HepG2 (cell line): ENCODE results near the gene NT5DC4. TPM values are rescaled to one million over a fixed set of nuclear protein-coding genes. Genes with fewer than 3 reads are reported as not detected.

ENCODE experiments used
- ATAC-seq: fragments of 200-7000 bp; cut with Tn5 transposase; 3 replicates; pipeline ENCODE4 v1.9.1; 2020; ENCODE audit warnings: mild to moderate bottlenecking, moderate library complexity
- BruUV-seq: library from RNA; stranded (reverse); fragments of 400-500 nt; replicated peaks from 2 replicates; lab custom pipeline; 2021; lab: Mats Ljungman, UMichigan
- CTCF ChIA-PET: fragments of 300-600 bp; formaldehyde crosslinking; extraction: SDS; loops from one replicate; lab custom pipeline; 2021; ENCODE audit warnings: low total read pairs, inconsistent platforms, low intra/inter-chr PET ratio; lab: Yijun Ruan, JAX
- POLR2A ChIA-PET: fragments of 350-600 bp; sonication (Branson Sonifier 250); formaldehyde crosslinking; loops from one replicate; lab custom pipeline; 2020; ENCODE audit warnings: antibody characterized with exemption, inconsistent platforms; lab: Yijun Ruan, JAX
- DNase-seq: peaks from one replicate; pipeline ENCODE4 v3.0.0-alpha.2; 2015; ENCODE audit warnings: low spot score
- FAIRE-seq: peaks from 3 replicates; lab custom pipeline; 2011; peaks lifted over from hg19 to GRCh38; lab: Jason Lieb, UNC
- H2AFZ ChIP-seq: one replicate; pipeline ENCODE4 v1.6.1; 2011; ENCODE audit warnings: low read length, inconsistent platforms
- H3K27ac ChIP-seq: fragments of 300-600 bp; 3 replicates; pipeline ENCODE4 v1.8.0; 2011; ENCODE audit warnings: mixed run types, mild to moderate bottlenecking, mixed read lengths, low read length, inconsistent platforms; ENCODE audit not compliant: insufficient read depth; ENCODE audit errors: extremely low read length
- H3K27me3 ChIP-seq, 2 experiments: fragments of 200-600 bp in 1 of 2; 2 replicates in 1 of 2; 3 replicates in 1 of 2; pipeline versions ENCODE4 v1.6.0 to v1.8.0; 2011; ENCODE audit warnings: low read length in 2 of 2, mild to moderate bottlenecking in 2 of 2, moderate library complexity in 2 of 2, inconsistent platforms in 1 of 2; ENCODE audit not compliant: insufficient read depth in 2 of 2, control insufficient read depth in 1 of 2
- H3K36me3 ChIP-seq, 2 experiments: fragments of 200-600 bp in 1 of 2; replicated peaks in 1 of 2; 2 replicates in 1 of 2; 3 replicates in 1 of 2; pipeline versions ENCODE4 v1.5.1 to v1.8.0; 2011; ENCODE audit warnings: low read length in 2 of 2, inconsistent platforms in 1 of 2; ENCODE audit not compliant: insufficient read depth in 2 of 2, control insufficient read depth in 1 of 2
- H3K4me1 ChIP-seq: 2 replicates; pipeline ENCODE4 v1.5.1; 2012; ENCODE audit warnings: low read length, inconsistent platforms; ENCODE audit not compliant: insufficient read depth
- H3K4me2 ChIP-seq: 2 replicates; pipeline ENCODE4 v1.6.0; 2011; ENCODE audit warnings: low read depth, low read length, inconsistent platforms
- H3K4me3 ChIP-seq, 3 experiments: fragments of 200-600 bp in 1 of 3; sonication (generic), shearing (Covaris generic) in 1 of 3; replicated peaks in 1 of 3; 2 replicates each; pipeline ENCODE4 v1.5.1; 2011 to 2016; ENCODE audit warnings: low read length in 3 of 3, inconsistent platforms in 2 of 3, low read depth in 2 of 3, mild to moderate bottlenecking in 2 of 3, control low read depth in 1 of 3, mixed read lengths in 1 of 3; ENCODE audit not compliant: insufficient read depth in 1 of 3
- H3K79me2 ChIP-seq: one replicate; pipeline ENCODE4 v1.6.1; 2011; ENCODE audit warnings: low read length, inconsistent platforms; ENCODE audit not compliant: insufficient read depth
- H3K9ac ChIP-seq: 2 replicates; pipeline ENCODE4 v1.6.0; 2011; ENCODE audit warnings: mild to moderate bottlenecking, low read depth, low read length, inconsistent platforms; ENCODE audit not compliant: insufficient read depth
- H3K9me3 ChIP-seq: 2 replicates; pipeline ENCODE4 v1.5.1; 2012; ENCODE audit warnings: mild to moderate bottlenecking, low read length
- H4K20me1 ChIP-seq: 2 replicates; pipeline ENCODE4 v1.6.0; 2011; ENCODE audit warnings: inconsistent platforms, mild to moderate bottlenecking, low read length, moderate library complexity; ENCODE audit not compliant: insufficient read depth
- DBP ChIP-seq: sonication (generic); formaldehyde crosslinking; IDR thresholded peaks from 2 replicates; pipeline ENCODE4 v1.4.0; 2020; ENCODE audit warnings: missing genetic modification reagents; ENCODE audit errors: not compliant biosample characterization
- FOXK2 ChIP-seq: fragments of 450-650 bp; IDR thresholded peaks from 2 replicates; pipeline ENCODE4 v1.6.1; 2016
- FOXO1 ChIP-seq: sonication (generic); formaldehyde crosslinking; IDR thresholded peaks from 2 replicates; pipeline ENCODE4 v1.4.0; 2020; ENCODE audit warnings: missing genetic modification reagents
- HNF4A ChIP-seq: sonication (generic); formaldehyde crosslinking; IDR thresholded peaks from 2 replicates; pipeline ENCODE4 v1.4.0; 2020; ENCODE audit warnings: missing genetic modification reagents
- MBD4 ChIP-seq: IDR thresholded peaks from 2 replicates; pipeline ENCODE4 v1.6.1; 2012; ENCODE audit warnings: low read length, inconsistent platforms, borderline replicate concordance
- PTBP1 ChIP-seq: fragments of 200-400 bp; formaldehyde crosslinking; IDR thresholded peaks from 2 replicates; pipeline ENCODE4 v1.6.1; 2018; ENCODE audit warnings: low read length, low read depth; ENCODE audit not compliant: poor library complexity, severe bottlenecking
- TFAP4 ChIP-seq: sonication (generic); IDR thresholded peaks from 2 replicates; pipeline ENCODE4 v1.6.1; 2016; ENCODE audit warnings: low read depth, borderline replicate concordance
- ZBTB10 ChIP-seq: sonication (generic); formaldehyde crosslinking; IDR thresholded peaks from 2 replicates; pipeline ENCODE4 v1.4.0; 2020; ENCODE audit warnings: missing genetic modification reagents, borderline replicate concordance
- ZMAT5 ChIP-seq: sonication (generic); formaldehyde crosslinking; IDR thresholded peaks from 2 replicates; pipeline ENCODE4 v1.5.0; 2020; ENCODE audit warnings: mild to moderate bottlenecking, low read depth, missing genetic modification reagents, borderline replicate concordance
- ZNF207 ChIP-seq: fragments of 450-650 bp; IDR thresholded peaks from 2 replicates; pipeline ENCODE4 v1.6.1; 2016; ENCODE audit warnings: antibody characterized with exemption, borderline replicate concordance
- ZNF3 ChIP-seq: IDR thresholded peaks from 2 replicates; pipeline ENCODE4 v1.7.0; 2017; ENCODE audit warnings: inconsistent platforms
- ZNF709 ChIP-seq: sonication (generic); formaldehyde crosslinking; IDR thresholded peaks from 2 replicates; pipeline ENCODE4 v1.5.0; 2020; ENCODE audit warnings: mild to moderate bottlenecking, missing genetic modification reagents
- ZNF841 ChIP-seq: sonication (generic); formaldehyde crosslinking; IDR thresholded peaks from 2 replicates; pipeline ENCODE4 v1.8.1; 2023; ENCODE audit warnings: missing genetic modification reagents, borderline replicate concordance
- WGBS: methylation state at CpG from one replicate; pipeline ENCODE4 v1.1.6; 2017; ENCODE audit warnings: low lambda C conversion rate; 5-methylcytosine and 5-hydroxymethylcytosine counted together
- in situ Hi-C: cut with HindIII; loops from 2 replicates; pipeline ENCODE4 v1.10.0; 2017; ENCODE audit warnings: low pct_unique_long_range_greater_than_20kb; ENCODE audit not compliant: extremely low pct_ligation_motif_present
- intact Hi-C: fragments of 100-400 bp; cut with micrococcal nuclease; formaldehyde crosslinking; loops from one replicate; pipeline ENCODE4 v1.10.0; 2022; ENCODE audit not compliant: unreplicated experiment
- polyA plus RNA-seq, 8 experiments: library from polyadenylated mRNA; depleted of rRNA in 3 of 8; stranded (reverse) in 7 of 8; unstranded in 1 of 8; fragments of >200 nt; fragmentation: Illumina TruSeq in 4 of 8; extraction: Trizol in 4 of 8; gene quantifications; 2 replicates each; pipeline versions ENCODE4 v1.2.1 to v1.2.3, GENCODE V29; 2011 to 2016; ENCODE audit warnings: low read depth in 4 of 8, missing spikeins in 1 of 8, mixed read lengths in 1 of 8; ENCODE audit not compliant: insufficient read depth in 1 of 8
- total RNA-seq, 5 experiments: library from RNA; depleted of rRNA; stranded (reverse); fragments of >200 nt; fragmentation: Illumina TruSeq; extraction: Trizol; gene quantifications; 2 replicates each; pipeline ENCODE4 v1.2.3, GENCODE V29; 2016; ENCODE audit warnings: low read depth in 1 of 5

NT5DC4 gene
- total and polyA plus RNA-seq, 2 of the 13 experiments (the other 11 are each of a cell fraction or from before 2014, with no cell fraction given) = 0.04 to 4.2 TPM

- no peak overlapping the region for H3K4me3 ChIP-seq
- H3K4me2 ChIP-seq = no peak overlapping the region
- no peak overlapping the region for H3K9ac ChIP-seq
- no peaks in the 10 kb centered on the region for H3K79me2 ChIP-seq
- intact Hi-C loops = no loop called here
- TF ChIP-seq PTBP1 (no peak), MBD4 (no peak), ZNF841 (CRISPR knock-in tag) (no peak), HNF4A (CRISPR knock-in tag) (no peak), ZNF207 (no peak), ZNF709 (CRISPR knock-in tag) (no peak), ZMAT5 (no peak), FOXK2 (no peak), ZNF3 (CRISPR knock-in tag) (no peak), FOXO1 (CRISPR knock-in tag) (no peak), ZBTB10 (CRISPR knock-in tag) (no peak), TFAP4 (no peak), DBP (CRISPR knock-in tag) (no peak)
- no peaks in the 10 kb centered on the region for H3K27me3 ChIP-seq
- DNase-seq (no peak), FAIRE-seq (no peak), ATAC-seq (no peak)
- H3K4me1 ChIP-seq = no peaks in the 10 kb centered on the region
- no peaks in the 10 kb centered on the region for H3K36me3 ChIP-seq
- no peak overlapping the region for H2AFZ ChIP-seq
- in situ Hi-C loops = no loop called here
- H4K20me1 ChIP-seq = no peaks in the 10 kb centered on the region
- ChIA-PET CTCF (no interaction called here), POLR2A (no interaction called here)
- H3K27ac ChIP-seq = no peak overlapping the region
- WGBS = 32% methylated on average over 3 of the region's 3 CpGs
- no peaks in the 10 kb centered on the region for H3K9me3 ChIP-seq
- BruUV-seq = no TSS peak
Observed at GRCh38 chr2:112699984-112700667, 20.7 kb upstream of the NT5DC4 start.
